ENCODE data around the gene NOP53. TPM values are rescaled to one million over a fixed set of nuclear protein-coding genes. Genes with fewer than 3 reads are reported as not detected.

Gene NOP53
- total and polyA plus RNA-seq, 9 of the 15 experiments (the other 6 are each of a cell fraction or from before 2014, with no cell fraction given), result 6.5 to 274 (median 145) TPM

GRCh38 chr19:47699360-47699917 is 45.9 kb upstream of the NOP53 start (continued):
- TF ChIP-seq MYBL2 (IDR thresholded peaks at IDR 0.05; ENCODE audit: low read depth) (no peak), MYBL2 (CRISPR knock-in tag; IDR thresholded peaks at IDR 0.05; ENCODE audit: borderline replicate concordance) (no peak), KAT2B (IDR thresholded peaks at IDR 0.05; ENCODE audit: low read depth, low read length) (no peak), NCOA6 (IDR thresholded peaks at IDR 0.05) (no peak), STAG1 (CRISPR knock-in tag; IDR thresholded peaks at IDR 0.05; ENCODE audit: borderline replicate concordance) (peak; percentile 64; the same call in 1 of the 2 replicates), RB1 (IDR thresholded peaks at IDR 0.05; ENCODE audit: low read depth) (peak; percentile 60; the same call in 1 of the 2 replicates), RBM15 (IDR thresholded peaks at IDR 0.05; ENCODE audit: insufficient read depth, low read length) (no peak), XRCC5 (IDR thresholded peaks at IDR 0.05; ENCODE audit: low read depth, low read length) (0 out of 2 replicates have a peak, but pooled peaks have one; percentile 54), KHSRP (IDR thresholded peaks at IDR 0.05) (no peak), ATF1 (CRISPR knock-in tag; IDR thresholded peaks at IDR 0.05) (no peak), ATF1 (tag; IDR thresholded peaks at IDR 0.05) (no peak), CTCF (IDR thresholded peaks at IDR 0.05 in 2 of 3, conservative IDR thresholded peaks at IDR 0.05 in 1 of 3; ENCODE audit: insufficient read depth in 2 of 3, low read depth in 1 of 3, low read length in 3 of 3) (peak; percentile 78 to 87 (median 86)), CC2D1A (IDR thresholded peaks at IDR 0.05) (peak; percentile 57), SMC3 (conservative IDR thresholded peaks at IDR 0.05; ENCODE audit: insufficient read depth, low read depth, low read length) (peak; percentile 70), E2F1 (CRISPR knock-in tag; IDR thresholded peaks at IDR 0.05) (no peak), ZBTB43 (CRISPR knock-in tag; IDR thresholded peaks at IDR 0.05) (no peak), NCOA1 (IDR thresholded peaks at IDR 0.05; ENCODE audit: low read depth) (no peak), ZNF263 (CRISPR knock-in tag; IDR thresholded peaks at IDR 0.05; ENCODE audit: borderline replicate concordance) (0 out of 2 replicates have a peak, but pooled peaks have one; percentile 37), CREM (IDR thresholded peaks at IDR 0.05; ENCODE audit: low read depth) (0 out of 2 replicates have a peak, but pooled peaks have one; percentile 26), TRIM28 (IDR thresholded peaks at IDR 0.05) (no peak), ZNF274 (IDR thresholded peaks at IDR 0.05; ENCODE audit: borderline replicate concordance, low read depth, low read length) (no peak)
